Ramos (cell line): ENCODE results near the gene ERG.

Source experiments
- in situ Hi-C: fragments of 300-500 bp; cut with MboI; formaldehyde crosslinking; loops from one replicate; pipeline ENCODE4 v1.14.3; 2022; ENCODE audit warnings: low sequenced_read_pairs; ENCODE audit not compliant: unreplicated experiment

Gene ERG

DNA sequence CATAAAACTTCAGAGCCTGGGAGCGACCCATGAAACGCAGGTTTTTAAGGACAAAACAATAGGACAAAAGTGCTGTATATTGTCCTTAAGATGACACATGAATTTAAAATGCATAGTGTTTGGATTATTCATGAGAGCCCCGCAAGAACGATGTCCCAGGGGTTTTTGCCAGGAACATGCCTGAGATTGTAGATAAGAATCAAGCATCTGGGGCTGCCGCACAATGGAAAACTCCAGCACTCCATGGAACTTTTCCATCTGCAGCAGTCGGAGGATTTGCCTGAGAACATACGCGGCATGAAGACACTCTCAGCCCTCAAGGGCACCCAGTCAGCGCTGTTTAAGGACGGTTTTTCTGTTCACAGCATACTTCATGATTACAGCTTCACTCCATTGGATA is 5.3 kb upstream of the ERG start:
- in situ Hi-C loops = loop anchor here (25.0 kb wide), 1 partner anchor 634 kb away; no protein-coding TSS in a partner anchor

DNA sequence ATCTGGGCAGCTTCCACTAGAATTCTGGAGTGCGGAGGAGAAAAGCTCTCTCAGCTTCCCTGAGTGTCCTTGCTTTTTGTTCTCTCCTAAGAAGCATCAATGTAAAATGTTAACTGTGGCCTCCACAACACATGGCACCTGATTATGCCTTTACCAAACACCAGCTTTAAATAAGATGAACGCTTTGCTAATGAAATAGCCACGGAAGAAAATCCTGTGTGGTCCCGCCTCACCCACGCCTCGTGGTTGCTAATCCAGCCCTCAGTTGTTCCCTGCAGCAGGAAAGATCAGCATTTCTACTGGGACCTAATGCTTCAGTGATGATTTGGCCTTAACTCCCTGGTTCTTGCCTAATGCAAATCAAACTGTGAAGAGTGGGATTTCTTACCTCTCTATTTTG is 1.8 kb upstream of the ERG start:
- in situ Hi-C loops = loop anchor here (25.0 kb wide), 1 partner anchor 637 kb away; no protein-coding TSS in a partner anchor

- in situ Hi-C loops = no loop called here
Measured at GRCh38 chr21:38499296-38499695, 1.0 kb upstream of the ERG start.

GRCh38 chr21:38496224-38496623 is 2.1 kb downstream of the ERG start:
- in situ Hi-C loops = no loop called here

GRCh38 chr21:38495696-38496095 is 2.6 kb downstream of the ERG start:
- in situ Hi-C loops = no loop called here

DNA sequence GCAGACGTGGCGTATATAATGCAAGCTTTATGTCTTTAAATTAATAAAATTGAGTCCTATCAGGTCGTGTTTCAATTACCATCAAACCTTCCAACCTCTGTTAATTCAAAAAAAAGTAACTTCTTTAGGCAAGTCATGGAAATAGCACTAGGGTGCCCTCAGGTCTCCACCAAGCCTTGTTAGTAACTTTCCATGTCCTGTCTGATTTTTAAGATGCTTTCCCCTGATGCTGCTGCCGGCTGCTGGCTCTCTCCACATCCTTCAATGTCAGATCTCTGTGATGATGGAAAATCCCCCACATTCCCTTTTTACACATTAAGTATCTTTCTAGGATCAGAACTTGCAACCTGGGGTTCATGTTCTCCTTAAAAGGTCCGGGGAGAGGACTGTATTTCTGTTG is 3.0 kb downstream of the ERG start:
- in situ Hi-C loops = no loop called here

DNA sequence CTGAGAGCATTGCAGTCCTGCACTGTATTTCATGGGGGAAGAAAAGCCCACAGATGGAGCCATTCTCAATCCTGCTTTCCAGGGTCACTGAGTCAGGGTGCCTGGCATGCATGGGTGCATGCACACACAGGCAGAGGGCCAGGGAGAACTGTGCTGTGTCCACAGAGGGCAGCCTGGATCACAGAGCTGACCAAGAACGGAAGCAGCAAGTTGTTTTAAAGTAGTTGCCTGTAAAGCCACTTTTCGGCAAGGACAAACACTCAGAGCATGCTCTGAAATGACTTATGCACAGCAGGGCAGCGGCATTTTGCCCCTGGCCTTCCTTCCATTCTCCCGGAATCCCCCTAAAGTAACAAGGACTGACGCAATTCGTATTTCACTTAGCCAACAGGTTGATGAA is 3.6 kb downstream of the ERG start:
- in situ Hi-C loops = no loop called here

DNA sequence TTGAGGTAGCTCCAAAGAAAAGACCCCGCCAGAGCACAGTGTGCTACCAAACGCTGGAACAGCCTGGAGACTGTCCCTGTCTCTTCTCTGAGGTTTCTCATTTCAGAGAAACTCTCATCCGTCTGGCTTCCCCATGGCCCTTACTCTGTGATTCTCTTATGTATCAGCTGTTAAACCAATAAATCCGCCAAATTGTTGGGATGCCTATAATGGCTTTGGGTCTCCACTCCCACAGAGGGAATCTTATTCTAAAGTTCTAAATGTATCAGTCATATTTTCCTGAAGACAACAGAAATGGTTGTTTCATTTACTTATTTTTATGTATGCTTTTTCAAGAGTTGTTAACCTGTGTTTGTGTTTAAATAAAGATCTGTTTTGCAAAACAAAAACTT is 4.0 kb downstream of the ERG start:
- in situ Hi-C loops = no loop called here

DNA sequence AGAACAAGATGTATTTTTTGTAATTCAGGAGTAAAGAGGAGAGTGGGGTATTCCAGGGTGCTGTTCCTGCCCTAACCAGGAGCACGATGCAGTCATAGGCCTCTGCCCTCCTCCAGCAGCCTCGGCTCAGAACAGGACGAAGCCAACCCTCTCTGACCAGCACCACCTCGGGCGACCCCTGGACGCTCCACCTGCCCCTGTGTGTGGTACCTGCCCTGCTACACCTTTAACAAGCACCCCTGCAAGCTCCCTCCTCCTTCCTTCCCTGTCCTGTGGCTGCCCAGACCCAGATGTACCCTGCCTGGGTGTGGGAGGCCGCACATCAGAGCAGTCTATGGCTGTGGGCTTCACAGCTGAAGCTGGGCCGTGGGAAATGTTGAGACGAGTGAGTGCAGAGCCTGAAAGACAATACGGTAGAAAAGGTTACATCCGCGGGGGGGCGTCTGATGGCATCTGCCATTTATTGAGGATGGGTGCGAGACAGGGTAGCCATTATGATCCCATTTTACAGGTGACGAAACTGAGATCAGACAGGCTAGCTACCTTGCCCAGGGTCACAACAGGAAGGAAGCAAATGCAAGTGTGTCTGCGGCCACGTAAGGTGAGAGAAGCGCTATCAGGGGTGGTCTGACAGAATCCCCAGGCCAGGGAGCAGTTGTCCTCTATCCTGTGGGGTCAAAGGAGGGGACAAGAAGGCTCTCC is 4.6 kb downstream of the ERG start:
- in situ Hi-C loops = no loop called here

- in situ Hi-C loops = no loop called here
Measured at GRCh38 chr21:38492007-38492406, 6.3 kb downstream of the ERG start.

DNA sequence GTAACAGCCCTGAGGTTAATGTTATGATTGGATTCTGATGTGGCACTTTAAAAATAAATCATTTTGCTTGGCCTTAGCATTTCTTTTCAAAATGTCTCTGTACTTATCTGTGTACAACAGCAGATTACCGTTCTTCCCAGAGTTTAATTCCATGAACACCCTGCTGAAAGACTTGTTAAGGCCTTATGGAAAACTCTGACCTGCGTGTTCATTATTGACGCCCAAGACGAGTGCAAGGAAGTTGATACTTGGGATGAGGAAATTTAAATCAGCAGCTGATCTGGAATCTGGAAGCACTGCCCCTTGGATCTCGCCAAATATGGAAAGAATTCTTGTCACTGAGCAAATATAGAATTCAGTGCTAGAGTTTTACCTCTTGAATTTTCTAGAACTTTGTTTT is 6.7 kb downstream of the ERG start:
- in situ Hi-C loops = no loop called here

DNA sequence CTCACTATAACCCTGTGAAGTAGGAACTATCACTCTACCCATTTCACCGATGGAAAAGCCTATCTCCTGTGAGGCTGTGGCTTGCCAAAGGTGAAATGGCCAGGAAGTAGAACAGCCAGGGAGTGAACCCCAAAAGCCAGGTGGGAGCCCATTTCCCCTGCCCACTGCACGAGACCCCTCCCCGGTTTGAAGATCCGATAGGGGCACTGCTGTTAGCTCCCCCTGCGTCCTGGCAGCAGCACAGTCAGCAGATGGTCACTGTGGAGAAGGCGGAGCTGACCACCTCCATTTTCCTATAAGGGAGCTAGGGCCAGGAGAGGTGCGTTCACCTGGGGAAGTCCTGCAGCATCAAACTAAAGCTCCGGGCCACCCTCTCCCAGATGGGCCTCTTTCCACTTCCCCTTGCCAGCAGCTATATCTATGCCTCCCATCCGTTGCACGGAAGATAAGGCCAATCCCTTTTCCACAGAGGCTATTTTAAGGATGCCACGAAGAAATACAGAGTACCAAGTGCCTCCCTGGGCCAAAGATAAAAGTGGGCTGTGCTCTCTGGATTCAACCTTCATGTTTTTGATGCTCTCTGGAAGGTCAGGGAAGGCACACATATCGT is 7.8 kb downstream of the ERG start:
- in situ Hi-C loops = no loop called here

GRCh38 chr21:38489729-38490128 is 8.5 kb downstream of the ERG start:
- in situ Hi-C loops = no loop called here

DNA sequence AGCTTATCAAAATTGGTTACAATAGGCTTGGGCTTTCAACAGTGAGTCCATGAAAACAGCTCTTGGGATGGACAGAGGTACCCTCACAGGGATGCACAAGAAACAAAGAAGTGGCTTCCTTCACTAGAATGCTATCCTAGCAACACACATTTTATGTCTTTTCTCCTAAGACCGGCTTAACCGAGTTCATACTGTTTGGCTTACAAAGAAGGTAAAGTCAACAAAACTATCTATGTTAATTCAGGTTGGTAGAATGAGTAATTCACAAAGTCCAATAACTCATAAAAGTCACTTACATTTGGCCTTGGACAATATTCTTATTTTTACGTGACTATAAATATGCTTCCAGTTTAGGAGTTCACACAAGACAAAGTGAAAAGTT is 9.0 kb downstream of the ERG start:
- in situ Hi-C loops = no loop called here

DNA sequence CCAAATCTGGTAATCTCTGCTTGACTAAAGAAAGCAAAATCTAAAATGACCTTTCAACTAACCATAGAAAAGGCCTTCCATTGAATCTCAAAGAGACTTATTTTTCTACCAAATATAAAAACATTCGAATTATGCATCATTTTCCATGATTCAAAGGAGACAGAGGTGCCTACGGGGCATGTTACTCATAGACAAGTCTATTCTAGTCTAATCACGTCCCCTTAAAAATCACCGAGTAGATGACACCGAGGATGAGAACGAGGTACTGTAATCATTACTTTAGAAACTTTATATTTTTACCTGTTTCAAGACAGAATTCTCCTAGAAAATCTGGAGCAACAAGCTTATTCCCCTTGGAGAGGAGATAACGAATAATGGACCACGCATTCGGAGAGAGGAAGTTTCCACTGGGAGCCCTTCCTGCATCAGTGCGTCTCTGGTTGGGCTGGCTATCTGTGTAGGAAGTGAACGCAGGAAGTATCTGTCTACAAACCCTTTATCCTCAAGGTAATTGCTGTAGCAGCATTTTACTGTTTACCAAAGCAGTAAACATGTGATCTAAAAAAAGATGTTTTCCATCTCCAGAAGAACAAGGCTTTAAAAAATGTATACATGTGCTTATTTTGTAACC is 9.5 kb downstream of the ERG start:
- in situ Hi-C loops = no loop called here

GRCh38 chr21:38487901-38488639 is 10.2 kb downstream of the ERG start:
- in situ Hi-C loops = no loop called here

DNA sequence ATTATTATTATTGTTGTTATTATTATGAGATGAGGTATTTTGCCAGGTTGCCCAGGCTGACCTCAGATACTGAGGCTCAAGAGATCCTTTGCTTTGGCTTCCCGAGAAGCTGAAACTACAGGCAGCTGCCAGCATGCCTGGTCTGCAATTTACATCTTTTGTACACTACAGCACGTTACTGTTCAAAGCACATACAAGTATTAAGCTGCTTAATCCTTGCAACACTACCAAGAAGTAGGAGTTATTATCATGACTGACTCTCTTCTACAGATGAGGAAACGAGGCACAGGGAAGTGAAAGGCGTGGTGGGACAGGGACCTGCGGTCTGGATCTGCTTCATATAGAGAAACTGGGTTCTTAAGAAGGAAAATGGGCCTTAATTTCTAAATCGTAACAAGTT is 11.6 kb downstream of the ERG start:
- in situ Hi-C loops = no loop called here

GRCh38 chr21:38486221-38486620 is 12.1 kb downstream of the ERG start:
- in situ Hi-C loops = no loop called here

- in situ Hi-C loops = no loop called here
Measured at GRCh38 chr21:38479641-38480525, 18.4 kb downstream of the ERG start.

DNA sequence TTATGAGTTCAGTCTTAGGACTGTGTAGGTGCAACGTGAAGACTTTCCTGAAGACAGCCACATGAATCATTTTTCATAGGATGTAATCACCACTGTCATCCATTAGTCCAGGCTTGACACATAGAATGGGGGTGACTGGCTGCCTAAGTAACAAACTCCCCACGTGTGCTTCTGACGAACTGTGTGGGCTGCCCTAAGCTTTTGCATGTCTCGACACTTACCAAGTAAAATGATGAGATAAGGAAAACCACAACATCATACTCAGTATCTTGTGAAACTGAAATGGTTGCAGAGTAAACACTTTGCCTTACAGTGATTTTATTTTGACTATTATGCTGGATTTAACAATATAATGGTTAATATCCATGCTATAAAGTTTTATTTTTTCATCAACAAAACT is 19.5 kb downstream of the ERG start:
- in situ Hi-C loops = no loop called here
